ENCODE results near the gene PPCDC.

- TF ChIP-seq, protein P1, sequence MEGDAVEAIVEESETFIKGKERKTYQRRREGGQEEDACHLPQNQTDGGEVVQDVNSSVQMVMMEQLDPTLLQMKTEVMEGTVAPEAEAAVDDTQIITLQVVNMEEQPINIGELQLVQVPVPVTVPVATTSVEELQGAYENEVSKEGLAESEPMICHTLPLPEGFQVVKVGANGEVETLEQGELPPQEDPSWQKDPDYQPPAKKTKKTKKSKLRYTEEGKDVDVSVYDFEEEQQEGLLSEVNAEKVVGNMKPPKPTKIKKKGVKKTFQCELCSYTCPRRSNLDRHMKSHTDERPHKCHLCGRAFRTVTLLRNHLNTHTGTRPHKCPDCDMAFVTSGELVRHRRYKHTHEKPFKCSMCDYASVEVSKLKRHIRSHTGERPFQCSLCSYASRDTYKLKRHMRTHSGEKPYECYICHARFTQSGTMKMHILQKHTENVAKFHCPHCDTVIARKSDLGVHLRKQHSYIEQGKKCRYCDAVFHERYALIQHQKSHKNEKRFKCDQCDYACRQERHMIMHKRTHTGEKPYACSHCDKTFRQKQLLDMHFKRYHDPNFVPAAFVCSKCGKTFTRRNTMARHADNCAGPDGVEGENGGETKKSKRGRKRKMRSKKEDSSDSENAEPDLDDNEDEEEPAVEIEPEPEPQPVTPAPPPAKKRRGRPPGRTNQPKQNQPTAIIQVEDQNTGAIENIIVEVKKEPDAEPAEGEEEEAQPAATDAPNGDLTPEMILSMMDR (conservative IDR thresholded peaks at IDR 0.05; ENCODE audit: low read length) = no peak
- no peak for TF ChIP-seq EZH2phosphoT487 (IDR thresholded peaks at IDR 0.05; ENCODE audit: borderline replicate concordance)
Measured at GRCh38 chr15:75073197-75073596, 49.8 kb downstream of the PPCDC start.
